Upper lobe of left lung (tissue), 4 donors: ENCODE measurements around the gene CCNG2.

Experiments used
- CTCF ChIP-seq, 6 experiments: fragments of 450-650 bp in 4 of 6; fragments of 200-600 bp in 2 of 6; sonication (generic) in 2 of 6; IDR thresholded peaks; one replicate each; pipeline ENCODE4 v1.5.1; 2016 to 2019; ENCODE audit warnings: antibody characterized with exemption in 6 of 6
- EP300 ChIP-seq, 4 donors: sonication (generic); formaldehyde crosslinking; IDR thresholded peaks; one replicate each; pipeline ENCODE4 v1.5.1; 2017; ENCODE audit warnings: antibody characterized with exemption in 4 of 4, control low read depth in 2 of 4
- POLR2A ChIP-seq, 4 donors: fragments of 450-650 bp; IDR thresholded peaks; one replicate each; pipeline ENCODE4 v1.5.1; 2016 to 2017; ENCODE audit warnings: antibody characterized with exemption in 4 of 4, mild to moderate bottlenecking in 2 of 4
- POLR2AphosphoS5 ChIP-seq, 2 donors: sonication (generic); formaldehyde crosslinking; IDR thresholded peaks; one replicate each; pipeline ENCODE4 v1.5.1; 2017; ENCODE audit warnings: antibody characterized with exemption in 2 of 2

GRCh38 chr4:77219266-77219665 lies 62.3 kb downstream of the CCNG2 start:
- no peak for TF ChIP-seq CTCF (IDR thresholded peaks at IDR 0.05)
- no peak for TF ChIP-seq POLR2AphosphoS5 (IDR thresholded peaks at IDR 0.05)
- no peak for TF ChIP-seq POLR2A (IDR thresholded peaks at IDR 0.05)
- TF ChIP-seq EP300 (IDR thresholded peaks at IDR 0.05), result no peak
